Prostate gland (tissue), 2 donors: Measurements from ENCODE around the gene CAMKMT. TPM values are rescaled to one million over a fixed set of nuclear protein-coding genes. Genes with fewer than 3 reads are reported as not detected.

Experiments
- DNase-seq: peaks from one replicate; pipeline ENCODE4 v3.0.0-alpha.2; 2019; ENCODE audit warnings: low spot score
- H3K27ac ChIP-seq, 2 donors: fragments of 200-600 bp; sonication (generic); 2 replicates each; pipeline ENCODE4 v1.5.1; 2017 to 2019
- H3K27me3 ChIP-seq: fragments of 200-600 bp; sonication (generic); replicated peaks from 2 replicates; pipeline ENCODE4 v1.5.1; 2019; ENCODE audit not compliant: insufficient read depth
- H3K36me3 ChIP-seq, 2 donors: fragments of 200-600 bp; sonication (generic); 1 replicate in 1 of 2; 2 replicates in 1 of 2; pipeline versions ENCODE4 v1.5.1 to v1.8.1; 2017 to 2019
- H3K4me1 ChIP-seq: fragments of 200-600 bp; sonication (generic); replicated peaks from 2 replicates; pipeline ENCODE4 v1.5.1; 2019
- H3K4me3 ChIP-seq, 2 donors: fragments of 200-600 bp; sonication (generic); 2 replicates each; pipeline ENCODE4 v1.5.1; 2017 to 2019
- H3K9me3 ChIP-seq: fragments of 200-600 bp; sonication (generic); 2 replicates; pipeline ENCODE4 v1.5.1; 2017
- CTCF ChIP-seq, 4 experiments: fragments of 200-600 bp in 2 of 4; fragments of 450-650 bp in 2 of 4; sonication (generic) in 2 of 4; IDR thresholded peaks; 1 replicate in 3 of 4; 2 replicates in 1 of 4; pipeline ENCODE4 v1.5.1; 2016 to 2019; ENCODE audit warnings: antibody characterized with exemption in 4 of 4, mild to moderate bottlenecking in 2 of 4, moderate library complexity in 2 of 4
- POLR2A ChIP-seq: fragments of 450-650 bp; IDR thresholded peaks from one replicate; pipeline ENCODE4 v1.6.1; 2016; ENCODE audit warnings: antibody characterized with exemption, mild to moderate bottlenecking
- POLR2AphosphoS5 ChIP-seq: sonication (generic); formaldehyde crosslinking; IDR thresholded peaks from one replicate; pipeline ENCODE4 v1.6.1; 2017; ENCODE audit warnings: antibody characterized with exemption
- WGBS: methylation state at CpG from one replicate; pipeline ENCODE4 v1.1.5; 2018; 5-methylcytosine and 5-hydroxymethylcytosine counted together
- intact Hi-C: fragments of 100-400 bp; cut with DNase I; formaldehyde crosslinking; loops from one replicate; pipeline ENCODE4 v1.14.2; 2022
- total RNA-seq, 2 donors: library from RNA; depleted of rRNA; stranded (reverse); fragments of >200 nt; gene quantifications; one replicate each; pipeline ENCODE4 v1.1.0, GENCODE V29; 2016

The CAMKMT gene
- total RNA-seq, 2 donors from 2014 or later, result 5.4 to 7.6 TPM

GRCh38 chr2:44560352-44560751, 198.6 kb downstream of the CAMKMT start:
- Histone ChIP-seq H3K27me3 (no peaks in the 10 kb centered on the region), H3K27ac (no peak overlapping the region), H3K9me3 (no peaks in the 10 kb centered on the region), H3K4me3 (no peak overlapping the region), H3K36me3 (no peaks in the 10 kb centered on the region), H3K4me1 (no peaks in the 10 kb centered on the region)
- WGBS, result 84% methylated on average over 4 of the region's 4 CpGs
- TF ChIP-seq CTCF (IDR thresholded peaks at IDR 0.05), result peak in 3 of 4 experiments; percentile 11 to 27 (median 17)
- TF ChIP-seq POLR2AphosphoS5, result no peak
- no peak for TF ChIP-seq POLR2A
- no peak for DNase-seq
- intact Hi-C loops, result no loop called here

- WGBS, result 48% methylated on average over 1 of the region's 1 CpG
Measured at GRCh38 chr2:44560941-44561340, 199.2 kb downstream of the CAMKMT start.

GRCh38 chr2:44562737-44563136, 201.0 kb downstream of the CAMKMT start:
- H3K4me1 ChIP-seq, result no peaks in the 10 kb centered on the region
- H3K27me3 ChIP-seq, result no peaks in the 10 kb centered on the region
- H3K9me3 ChIP-seq, result no peaks in the 10 kb centered on the region
- TF ChIP-seq POLR2A (no peak), POLR2AphosphoS5 (no peak), CTCF (IDR thresholded peaks at IDR 0.05) (no peak)
- no peak overlapping the region for H3K27ac ChIP-seq
- intact Hi-C loops, result no loop called here
- no peak overlapping the region for H3K4me3 ChIP-seq
- no peaks in the 10 kb centered on the region for H3K36me3 ChIP-seq
- DNase-seq, result no peak
- 94% methylated on average over 5 of the region's 5 CpGs for WGBS

More at GRCh38 chr2:44560941-44561340, 199.2 kb downstream of the CAMKMT start:
- H3K27ac ChIP-seq, result no peak overlapping the region
- intact Hi-C loops, result no loop called here
- no peak for DNase-seq
- no peaks in the 10 kb centered on the region for H3K9me3 ChIP-seq
- H3K27me3 ChIP-seq, result no peaks in the 10 kb centered on the region
- no peak for TF ChIP-seq POLR2A
- no peak for TF ChIP-seq CTCF (IDR thresholded peaks at IDR 0.05)
- no peak for TF ChIP-seq POLR2AphosphoS5
- no peak overlapping the region for H3K4me3 ChIP-seq
- H3K36me3 ChIP-seq, result no peaks in the 10 kb centered on the region
- H3K4me1 ChIP-seq, result no peaks in the 10 kb centered on the region

- no peak overlapping the region for H3K4me3 ChIP-seq
- 98% methylated on average over 5 of the region's 5 CpGs for WGBS
- TF ChIP-seq POLR2AphosphoS5 (no peak), CTCF (IDR thresholded peaks at IDR 0.05) (no peak), POLR2A (no peak)
- H3K27ac ChIP-seq, result no peak overlapping the region
- H3K36me3 ChIP-seq, result no peaks in the 10 kb centered on the region
- DNase-seq, result no peak
- H3K27me3 ChIP-seq, result no peaks in the 10 kb centered on the region
- H3K9me3 ChIP-seq, result no peaks in the 10 kb centered on the region
- intact Hi-C loops, result no loop called here
- H3K4me1 ChIP-seq, result no peaks in the 10 kb centered on the region
Measured at GRCh38 chr2:44564752-44565151, 203.0 kb downstream of the CAMKMT start.

- intact Hi-C loops, result no loop called here
- H3K27me3 ChIP-seq, result no peaks in the 10 kb centered on the region
- DNase-seq, result no peak
- no peaks in the 10 kb centered on the region for H3K36me3 ChIP-seq
- TF ChIP-seq CTCF (IDR thresholded peaks at IDR 0.05), result no peak
- TF ChIP-seq POLR2AphosphoS5, result no peak
- H3K9me3 ChIP-seq, result no peaks in the 10 kb centered on the region
- no peak overlapping the region for H3K27ac ChIP-seq
- no peaks in the 10 kb centered on the region for H3K4me1 ChIP-seq
- H3K4me3 ChIP-seq, result no peak overlapping the region
Measured at GRCh38 chr2:44566059-44566458, 204.3 kb downstream of the CAMKMT start.
